ENCODE data around the gene PHF21B.
"Not testable (repeated sequence)": the region's sequence is repeated elsewhere in the genome, so short reads cannot be mapped to it uniquely, and the experiment has no call there.

PHF21B gene

GRCh38 chr22:44932493-44932892 lies 77.3 kb downstream of the PHF21B start:
- no peak for DNase-seq

DNA sequence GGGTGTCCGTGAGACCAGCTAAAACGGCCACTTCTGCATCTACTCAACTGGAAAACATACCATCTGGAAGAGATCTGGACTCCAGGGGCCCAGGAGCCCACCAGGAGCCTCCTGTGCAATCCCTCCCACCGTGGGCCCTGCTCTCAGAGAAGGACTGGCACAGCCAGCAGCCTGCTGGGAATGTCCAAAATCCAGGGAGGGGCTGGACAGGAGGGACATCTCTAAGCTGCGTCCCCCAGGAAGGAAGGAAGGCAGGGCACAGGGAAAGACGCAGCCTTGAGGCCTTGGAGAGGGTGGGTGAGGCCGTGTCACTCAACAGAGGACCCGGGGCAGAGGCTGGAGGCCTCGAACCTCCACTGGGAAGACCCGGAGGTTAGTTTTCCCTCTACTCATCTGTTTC lies 78.0 kb downstream of the PHF21B start:
- DNase-seq, result no peak

GRCh38 chr22:44931077-44931540 lies 78.7 kb downstream of the PHF21B start:
- no peak for DNase-seq

GRCh38 chr22:44930711-44931035 lies 79.1 kb downstream of the PHF21B start:
- no peak for DNase-seq

- DNase-seq, result peak; percentile 33
These were observed 79.6 kb downstream of the PHF21B start for GRCh38 chr22:44930016-44930710.

DNA sequence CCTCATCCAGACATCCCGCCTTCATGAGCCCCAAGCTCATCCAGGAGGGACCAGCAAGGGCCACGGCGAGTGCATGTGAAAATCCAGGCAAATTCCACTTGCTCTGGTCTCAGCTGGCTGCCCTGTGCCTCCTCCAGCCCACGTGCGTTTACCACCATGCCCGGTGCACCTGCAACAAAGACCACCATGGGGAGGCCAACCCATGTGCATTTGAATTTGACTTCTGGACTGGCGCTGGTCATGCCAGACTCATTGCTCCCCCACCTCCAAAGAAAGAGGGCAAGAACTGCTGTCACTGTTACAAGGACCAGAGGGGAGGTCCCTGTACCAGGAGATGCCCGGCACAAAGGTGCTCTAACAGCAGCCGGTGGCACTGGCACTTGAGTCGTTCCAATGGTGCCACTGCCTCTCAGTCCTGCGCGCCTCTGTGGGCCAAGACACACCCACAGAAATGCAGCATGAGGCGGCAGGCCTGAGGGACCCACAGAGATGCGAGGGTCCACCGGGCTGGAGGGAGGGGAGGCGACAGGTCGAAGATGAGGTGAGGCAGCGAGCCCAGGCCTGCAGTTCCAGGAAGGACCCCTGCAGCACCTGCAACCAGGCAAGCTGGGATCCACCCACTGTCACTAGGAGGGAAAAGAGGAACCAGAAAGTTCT lies 80.3 kb downstream of the PHF21B start:
- DNase-seq, result no peak

- DNase-seq, result no peak
These were observed 81.0 kb downstream of the PHF21B start for GRCh38 chr22:44928711-44929358.

- DNase-seq, result no peak
These were observed 81.7 kb downstream of the PHF21B start for GRCh38 chr22:44928136-44928463.

DNA sequence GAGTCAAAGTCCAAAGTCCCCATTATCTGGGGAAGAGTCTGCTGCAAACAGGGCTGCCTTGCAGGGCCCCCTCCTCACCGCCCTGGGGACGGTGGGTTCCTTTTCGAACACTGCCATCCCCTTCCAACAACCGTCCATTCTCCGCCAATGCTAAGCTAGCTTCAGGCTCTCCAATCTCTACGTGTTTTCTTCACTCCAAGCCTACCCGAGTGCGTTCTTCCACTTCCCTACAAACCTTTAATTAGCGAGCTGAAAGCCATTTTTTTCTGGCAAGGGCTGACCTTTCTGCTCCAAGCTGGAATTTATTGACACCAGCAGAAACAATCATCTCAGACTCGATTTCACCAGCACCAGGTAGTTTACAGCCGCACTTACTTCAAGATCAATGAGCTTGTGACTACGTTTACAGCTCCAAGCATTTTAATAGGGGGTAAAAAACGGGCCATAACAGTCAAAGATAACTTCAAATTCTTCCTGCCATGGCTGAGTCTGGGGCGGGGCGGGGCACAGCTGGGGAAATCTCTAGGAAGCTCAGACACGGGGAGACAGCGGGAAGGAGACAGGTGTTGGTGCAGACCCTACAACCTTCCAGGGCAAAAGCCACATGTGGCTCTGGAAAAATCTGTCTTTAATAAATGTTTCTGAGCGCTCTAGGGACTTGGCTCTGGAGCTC lies 82.2 kb downstream of the PHF21B start:
- peak; percentile 16 for DNase-seq

DNA sequence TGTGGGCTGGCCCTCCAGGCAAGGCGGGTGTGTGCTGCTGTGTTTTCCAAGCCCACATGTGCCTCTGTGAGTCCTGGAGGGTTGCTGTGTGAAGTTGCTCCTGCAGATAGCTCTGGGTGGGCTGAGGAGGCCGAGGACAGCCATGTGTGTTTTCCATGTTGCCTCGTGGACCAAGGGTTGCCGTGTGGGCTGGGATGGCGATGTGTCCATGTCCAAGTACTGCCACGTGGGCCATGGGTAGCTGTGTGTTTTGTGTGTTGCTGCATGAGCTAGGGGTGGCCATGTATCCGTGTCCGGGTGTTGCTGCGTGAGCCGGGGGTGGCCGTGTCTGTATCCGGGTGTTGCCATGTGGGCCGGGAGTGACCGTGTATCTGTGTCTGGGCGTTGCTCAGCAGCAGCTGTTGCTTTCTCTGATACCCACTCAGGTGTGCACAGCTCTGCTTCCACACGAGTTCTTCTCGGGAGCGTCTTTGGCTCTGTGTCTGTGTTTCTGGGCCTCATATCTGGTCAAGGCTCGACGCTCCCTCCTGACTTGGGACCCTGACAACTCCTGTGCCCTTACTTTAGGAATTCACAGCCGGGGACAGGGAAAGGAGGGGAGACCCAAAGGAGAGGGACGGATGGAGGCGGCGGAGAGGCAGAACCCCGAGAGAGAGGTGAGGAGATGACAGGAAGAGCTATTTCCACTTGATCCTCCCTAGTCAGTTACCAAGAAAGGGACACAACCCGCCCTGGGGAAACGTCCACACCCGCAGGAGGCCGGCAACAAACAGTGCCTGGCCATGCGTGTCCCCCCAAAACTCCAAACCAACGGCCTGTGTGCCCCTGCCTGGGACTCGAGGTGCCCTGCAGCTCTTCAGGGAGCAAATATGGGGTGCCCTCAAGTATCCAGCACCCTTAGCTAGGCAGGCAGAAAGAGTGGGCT lies 83.1 kb downstream of the PHF21B start:
- no peak for DNase-seq

DNA sequence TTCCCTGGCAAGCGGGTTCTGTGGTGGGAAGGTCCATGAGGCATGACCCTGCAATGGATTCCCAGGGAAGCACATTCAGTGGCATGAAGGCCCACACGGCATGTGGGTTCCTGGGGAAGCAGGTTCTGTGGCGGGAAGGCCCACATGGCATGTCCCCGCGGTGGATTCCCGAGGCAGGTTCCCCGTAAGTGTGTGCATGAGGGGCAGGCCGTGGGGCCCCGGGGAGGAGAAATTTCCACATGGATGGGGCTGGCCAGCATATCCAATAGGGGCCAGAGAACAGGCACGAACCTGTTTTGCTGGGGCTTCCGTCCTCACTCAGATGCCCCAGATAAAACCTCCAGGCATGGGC lies 83.7 kb downstream of the PHF21B start:
- DNase-seq, result no peak

GRCh38 chr22:44925465-44926123 lies 84.2 kb downstream of the PHF21B start:
- DNase-seq, result no peak

- DNase-seq, result no peak
These were observed 85.1 kb downstream of the PHF21B start for GRCh38 chr22:44924710-44925109.

DNA sequence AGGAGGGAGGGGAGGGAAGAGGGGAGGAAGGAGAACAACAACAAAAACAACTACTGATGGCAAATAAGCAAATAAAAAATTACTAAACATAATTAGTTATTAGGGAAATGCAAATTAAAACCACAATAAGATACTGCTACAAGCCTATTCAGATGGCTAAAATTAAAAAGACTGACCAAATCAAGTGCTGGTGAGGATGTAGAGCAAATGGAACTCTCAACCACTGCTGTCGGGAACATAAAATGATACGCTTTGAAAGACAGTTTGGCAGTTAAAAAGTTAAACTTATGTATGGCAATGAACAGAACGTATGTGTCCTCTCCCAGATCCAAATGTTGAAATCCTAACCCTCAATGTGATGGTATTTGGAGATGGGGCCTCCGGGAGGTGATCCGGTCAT lies 85.7 kb downstream of the PHF21B start:
- no peak for DNase-seq

DNA sequence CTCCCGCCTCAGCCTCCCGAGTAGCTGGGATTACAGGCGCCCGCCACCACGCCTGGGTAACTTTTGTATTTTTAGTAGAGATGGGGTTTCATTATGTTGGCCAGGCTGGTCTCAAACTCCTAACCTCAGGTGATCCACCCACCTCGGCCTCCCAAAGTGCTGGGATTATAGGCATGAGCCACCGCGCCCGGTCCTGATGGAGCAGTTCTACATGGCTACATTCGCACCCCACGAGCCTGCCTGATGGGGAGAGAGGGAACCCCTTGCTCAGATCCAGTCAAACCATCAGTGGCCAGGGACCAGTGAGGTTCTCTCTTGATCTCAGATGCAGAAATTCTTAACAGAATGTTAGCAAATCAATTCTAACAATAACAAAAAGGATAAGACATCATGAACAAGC lies 88.0 kb downstream of the PHF21B start:
- DNase-seq, result not testable (repeated sequence)

GRCh38 chr22:44920183-44920582 lies 89.6 kb downstream of the PHF21B start:
- no peak for DNase-seq

- no peak for DNase-seq
These were observed 90.1 kb downstream of the PHF21B start for GRCh38 chr22:44919691-44920090.

DNA sequence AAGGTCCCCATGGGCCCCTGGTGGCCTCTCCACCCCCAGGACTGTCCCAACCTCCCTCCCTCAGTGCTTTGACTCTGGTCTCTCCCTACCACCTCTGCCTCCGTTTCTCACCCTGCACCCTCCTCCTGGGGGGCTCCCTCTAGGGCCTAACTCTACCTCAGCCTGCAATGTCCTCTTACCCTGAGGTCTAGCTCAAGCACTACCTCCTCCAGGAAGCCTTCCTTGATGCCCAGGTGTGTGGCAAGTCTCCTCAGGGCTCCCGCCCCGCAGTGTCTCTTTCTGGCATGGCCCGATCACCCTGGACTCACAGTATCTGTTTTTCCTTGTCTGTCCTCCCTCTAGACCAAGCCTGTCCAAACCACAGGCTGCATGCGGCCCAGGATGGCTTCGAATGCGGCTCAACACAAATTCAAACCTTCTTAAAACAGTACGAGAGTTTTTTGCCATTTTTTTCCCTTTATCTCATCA lies 90.8 kb downstream of the PHF21B start:
- DNase-seq, result no peak

DNA sequence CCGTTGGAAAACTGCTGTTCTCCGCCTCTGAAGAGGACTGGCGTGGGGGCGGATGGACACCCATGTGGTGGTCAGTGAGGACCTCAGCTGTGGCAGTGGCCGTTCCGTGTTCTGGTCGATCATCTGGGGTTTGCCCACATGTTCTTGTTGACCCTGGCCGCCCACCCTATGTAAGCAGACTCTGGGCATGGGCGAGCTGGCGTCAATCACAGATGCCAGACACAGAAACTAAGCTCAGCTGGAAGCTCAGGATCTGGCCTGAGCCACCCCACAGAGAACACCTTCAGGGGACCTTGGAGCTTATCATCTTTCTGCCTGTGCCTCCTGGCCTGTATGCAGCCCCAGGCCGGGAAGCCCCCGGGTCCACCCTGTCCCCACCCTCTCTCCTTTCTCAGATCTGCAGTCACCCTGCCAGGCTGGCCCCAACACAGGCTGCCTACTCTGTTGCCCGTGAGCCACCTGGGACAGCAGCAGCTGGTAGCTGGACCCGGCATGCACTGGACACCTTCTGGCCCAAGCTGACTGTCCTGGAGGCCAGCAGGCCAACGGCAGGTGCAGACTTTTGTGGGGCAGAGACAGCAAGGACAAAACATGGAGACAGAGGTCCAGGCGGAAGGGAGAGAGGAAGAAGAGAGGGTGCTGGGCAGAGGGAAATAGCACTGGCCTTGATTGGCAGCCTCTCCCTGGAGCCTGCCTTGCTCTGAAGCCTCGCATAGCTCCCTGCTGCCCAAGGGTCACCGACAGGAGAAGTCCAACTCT lies 91.5 kb downstream of the PHF21B start:
- no peak for DNase-seq

GRCh38 chr22:44917372-44918165 lies 92.2 kb downstream of the PHF21B start:
- no peak for DNase-seq
